HG03439 (cell line): ENCODE results near the gene FOXK2.
"Not testable (repeated sequence)": the region's sequence is repeated elsewhere in the genome, so short reads cannot be mapped to it uniquely, and the experiment has no call there.

Experiments
- ATAC-seq: cut with Tn5 transposase; IDR thresholded peaks from one replicate; pipeline ENCODE4 v1.9.1; 2021; ENCODE audit warnings: mild to moderate bottlenecking, moderate library complexity; ENCODE audit not compliant: unreplicated experiment

Gene FOXK2

DNA sequence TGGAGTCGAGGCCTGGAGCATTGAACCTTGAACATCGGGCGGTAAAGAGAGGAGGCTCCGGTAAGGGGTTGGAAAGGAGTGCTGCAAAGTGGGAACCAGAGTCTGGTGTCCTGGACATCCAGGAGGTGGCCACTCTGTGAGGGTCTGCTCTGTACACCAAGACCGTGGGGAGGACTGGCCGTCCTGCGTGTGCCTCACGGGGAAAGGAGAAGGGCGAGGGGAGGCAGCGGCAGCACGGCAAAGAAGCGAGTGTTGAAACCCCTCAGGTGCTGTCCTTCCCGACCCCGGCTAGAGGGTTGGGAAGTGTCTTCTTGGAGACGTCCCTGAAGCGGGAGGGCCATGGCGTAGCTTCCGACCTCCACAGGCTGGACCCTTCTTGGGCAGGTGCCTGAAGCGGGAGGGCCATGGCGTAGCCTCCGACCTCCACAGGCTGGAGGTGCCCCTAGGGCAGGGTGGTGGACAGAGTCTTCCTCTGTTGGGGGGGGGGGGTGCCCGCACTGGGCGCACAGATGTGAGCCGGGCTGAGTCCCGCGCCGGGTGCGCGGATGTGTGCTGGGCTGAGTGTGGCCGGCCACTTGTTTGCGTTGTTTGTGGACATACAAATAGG lies 42.0 kb downstream of the FOXK2 start:
- ATAC-seq = no peak

- ATAC-seq = not testable (repeated sequence)
Measured at GRCh38 chr17:82562718-82563220, 43.2 kb downstream of the FOXK2 start.

DNA sequence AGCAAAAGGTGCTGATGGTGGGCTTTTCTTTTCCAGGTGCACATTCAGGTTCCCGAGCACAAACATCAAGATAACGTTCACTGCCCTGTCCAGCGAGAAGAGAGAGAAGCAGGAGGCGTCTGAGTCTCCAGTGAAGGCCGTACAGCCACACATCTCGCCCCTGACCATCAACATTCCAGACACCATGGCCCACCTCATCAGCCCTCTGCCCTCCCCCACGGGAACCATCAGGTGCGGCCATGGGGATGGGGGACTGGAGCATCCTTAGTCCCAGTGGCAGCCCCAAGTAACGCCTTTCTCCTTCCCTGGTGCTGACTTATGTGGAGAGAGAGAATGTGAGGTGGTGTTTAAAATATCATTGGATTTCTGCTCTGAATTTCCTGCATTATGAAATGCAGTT lies 43.8 kb downstream of the FOXK2 start:
- ATAC-seq = no peak

DNA sequence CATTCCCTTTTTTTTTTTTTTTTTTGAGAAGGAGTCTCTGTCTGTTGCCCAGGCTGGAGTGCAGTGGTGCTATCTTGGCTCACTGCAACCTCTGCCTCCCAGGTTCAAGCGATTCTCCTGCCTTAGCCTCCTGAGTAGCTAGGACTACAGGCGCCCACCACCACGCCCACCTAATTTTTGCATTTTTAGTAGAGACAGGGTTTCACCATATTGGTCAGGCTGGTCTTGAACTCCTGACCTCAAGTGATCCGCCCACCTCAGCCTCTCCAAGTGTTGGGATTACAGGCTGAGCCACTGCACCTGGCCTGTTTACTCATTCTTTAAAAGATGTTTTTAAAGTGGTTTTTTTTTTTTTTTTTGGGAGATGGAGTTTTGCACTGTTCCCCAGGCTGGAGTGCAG lies 44.2 kb downstream of the FOXK2 start:
- ATAC-seq = not testable (repeated sequence)

- no peak for ATAC-seq
Measured at GRCh38 chr17:82564241-82564640, 44.7 kb downstream of the FOXK2 start.

GRCh38 chr17:82565551-82565950 lies 46.0 kb downstream of the FOXK2 start:
- no peak for ATAC-seq

DNA sequence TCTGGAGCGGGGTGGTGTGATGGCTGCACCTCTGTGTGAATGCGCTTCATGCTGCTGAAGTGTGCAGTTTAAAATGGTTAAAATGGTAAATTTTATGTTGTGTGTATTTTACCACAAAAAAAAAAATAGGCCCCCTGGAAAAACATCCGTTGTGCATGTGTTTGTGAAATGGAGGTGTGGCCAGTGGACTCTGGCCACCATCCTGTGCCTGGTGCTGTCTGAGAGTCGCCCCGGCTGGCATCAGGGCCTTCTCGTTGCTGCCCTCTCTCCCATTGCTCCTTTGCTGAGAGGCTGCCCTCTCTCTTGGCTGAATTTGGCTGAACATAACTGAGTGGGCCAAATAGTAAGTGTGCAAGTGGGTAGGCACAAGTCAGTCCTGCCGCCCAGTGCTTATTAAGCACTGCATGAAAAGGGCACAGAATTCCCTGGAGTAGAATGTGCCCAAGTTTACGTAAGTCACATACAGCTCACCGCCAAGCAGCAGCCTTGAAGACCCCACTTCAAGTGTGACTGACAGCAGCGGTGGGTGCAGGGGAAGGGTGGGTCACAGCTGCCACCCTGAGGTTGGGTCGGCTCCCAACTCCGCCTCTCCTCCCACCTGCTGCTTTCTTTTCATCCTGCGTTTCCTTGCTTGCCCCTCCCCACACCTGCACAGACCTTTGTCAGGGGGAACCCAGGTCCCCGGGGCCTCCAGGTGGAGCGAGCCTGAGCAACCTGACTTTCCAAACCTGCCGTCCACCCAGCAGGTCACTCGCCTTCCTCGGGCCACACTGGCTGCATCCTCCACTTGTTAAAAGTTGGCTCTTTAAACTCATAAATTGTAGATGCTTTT lies 46.8 kb downstream of the FOXK2 start:
- no peak for ATAC-seq

DNA sequence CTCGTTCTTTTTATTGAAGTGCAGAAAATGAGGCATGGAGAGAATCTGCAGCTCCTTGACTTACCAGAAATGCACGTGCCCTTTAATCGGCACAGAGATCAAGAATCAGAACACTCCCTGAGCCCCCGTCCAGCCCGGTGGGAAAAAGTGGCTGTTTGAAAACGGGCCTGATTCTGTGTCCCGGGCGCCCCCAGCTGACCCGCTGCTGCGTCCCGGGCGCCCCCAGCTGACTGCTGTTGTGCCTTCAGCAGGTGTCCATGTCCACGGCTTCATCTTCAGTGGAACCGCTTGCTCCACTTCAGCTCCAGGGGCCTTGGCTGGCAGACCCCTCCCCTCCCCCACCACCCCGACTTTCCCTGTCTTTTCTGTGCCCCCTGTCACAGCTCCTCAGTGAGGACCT lies 47.8 kb downstream of the FOXK2 start:
- no peak for ATAC-seq

- no peak for ATAC-seq
Measured at GRCh38 chr17:82568997-82569393, 49.5 kb downstream of the FOXK2 start.

DNA sequence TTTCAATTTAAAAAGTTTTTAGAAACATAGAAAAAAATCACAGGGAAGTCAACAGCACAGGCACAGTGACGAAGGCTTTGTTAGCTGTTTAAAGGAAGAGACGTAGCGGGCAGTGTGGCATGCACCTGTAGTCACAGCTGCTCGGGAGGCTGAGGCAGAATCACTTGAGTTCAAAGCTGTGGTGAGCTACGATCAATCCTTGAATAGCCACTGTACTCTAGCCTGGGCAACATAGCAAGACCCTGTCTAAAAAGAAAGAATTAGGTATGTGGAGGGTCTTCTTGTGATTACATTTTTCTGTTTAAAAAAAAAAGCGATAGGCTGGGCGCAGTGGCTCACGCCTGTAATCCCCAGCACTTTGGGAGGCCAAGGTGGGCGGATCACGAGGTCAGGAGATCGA lies 50.1 kb downstream of the FOXK2 start:
- ATAC-seq = no peak

DNA sequence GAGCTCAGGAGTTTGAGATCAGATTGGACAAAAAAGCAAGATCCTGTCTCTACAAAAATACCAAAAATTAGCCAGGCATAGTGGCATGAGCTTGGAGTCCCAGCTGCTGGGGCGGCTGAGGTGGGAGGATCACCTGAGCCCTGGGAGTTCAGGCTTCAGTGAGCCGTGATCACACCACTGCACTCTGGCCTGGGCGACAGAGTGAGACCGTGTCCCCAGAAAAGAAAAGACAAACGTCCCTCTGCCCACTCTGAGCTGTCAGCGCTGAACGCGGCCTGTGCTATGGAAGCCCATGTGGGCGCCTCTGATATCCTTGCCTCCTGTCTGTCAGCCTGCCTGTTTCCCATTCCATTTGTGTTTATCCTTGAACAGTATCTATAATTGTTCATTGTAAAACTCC lies 50.7 kb downstream of the FOXK2 start:
- ATAC-seq = no peak

GRCh38 chr17:82571855-82572254 lies 52.3 kb downstream of the FOXK2 start:
- ATAC-seq = no peak

DNA sequence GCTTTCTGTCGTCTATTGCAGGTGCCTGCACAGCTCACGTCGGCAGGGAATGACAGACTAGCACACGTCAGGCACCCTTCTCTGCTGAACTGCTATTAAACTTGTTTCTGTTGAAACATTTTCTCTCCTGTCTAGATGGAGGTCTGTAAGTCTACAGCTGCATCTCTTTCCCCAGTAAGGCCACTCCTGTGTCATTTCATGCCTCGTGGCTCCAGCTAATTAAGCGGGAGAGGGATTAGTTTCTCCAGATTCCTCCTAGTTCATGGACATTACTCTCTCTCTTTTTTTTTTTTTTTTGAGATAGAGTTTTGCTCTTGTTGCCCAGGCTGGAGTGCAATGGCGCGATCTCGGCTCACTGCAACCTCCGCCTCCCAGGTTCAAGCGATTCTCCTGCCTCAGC lies 54.5 kb downstream of the FOXK2 start:
- no peak for ATAC-seq

- ATAC-seq = not testable (repeated sequence)
Measured at GRCh38 chr17:82575581-82576221, 56.2 kb downstream of the FOXK2 start.

DNA sequence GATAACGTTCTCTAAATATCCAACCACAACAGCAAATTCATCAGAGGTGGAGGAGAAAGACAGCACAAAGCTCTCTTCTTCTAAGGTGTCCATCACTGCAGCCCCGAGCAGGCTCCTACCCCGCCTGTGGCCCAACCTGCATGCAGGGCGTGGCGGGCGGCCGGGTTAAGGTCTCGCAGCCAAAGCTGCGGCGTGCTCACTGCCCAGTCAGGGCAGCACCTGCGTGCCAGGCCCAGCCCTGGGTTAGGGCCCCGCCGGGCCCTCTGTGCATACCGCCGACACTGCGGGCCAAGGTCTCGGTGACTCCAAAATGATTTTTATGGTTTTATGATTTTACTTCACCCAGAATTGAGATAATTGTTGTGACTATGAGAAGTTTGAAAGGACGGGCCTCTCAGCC lies 57.8 kb downstream of the FOXK2 start:
- ATAC-seq = no peak

DNA sequence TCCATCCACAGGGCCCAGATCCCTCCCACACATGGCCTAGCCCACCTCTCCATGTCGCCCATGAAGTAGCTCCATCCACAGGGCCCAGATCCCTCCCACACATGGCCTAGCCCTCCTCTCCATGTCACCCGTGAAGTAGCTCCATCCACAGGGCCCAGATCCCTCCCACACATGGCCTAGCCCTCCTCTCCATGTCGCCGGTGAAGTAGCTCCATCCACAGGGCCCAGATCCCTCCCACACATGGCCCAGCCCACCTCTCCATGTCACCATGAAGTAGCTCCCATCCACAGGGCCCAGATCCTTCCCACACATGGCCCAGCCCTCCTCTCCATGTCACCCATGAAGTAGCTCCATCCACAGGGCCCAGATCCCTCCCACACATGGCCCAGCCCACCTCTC lies 60.4 kb downstream of the FOXK2 start:
- ATAC-seq = not testable (repeated sequence)

DNA sequence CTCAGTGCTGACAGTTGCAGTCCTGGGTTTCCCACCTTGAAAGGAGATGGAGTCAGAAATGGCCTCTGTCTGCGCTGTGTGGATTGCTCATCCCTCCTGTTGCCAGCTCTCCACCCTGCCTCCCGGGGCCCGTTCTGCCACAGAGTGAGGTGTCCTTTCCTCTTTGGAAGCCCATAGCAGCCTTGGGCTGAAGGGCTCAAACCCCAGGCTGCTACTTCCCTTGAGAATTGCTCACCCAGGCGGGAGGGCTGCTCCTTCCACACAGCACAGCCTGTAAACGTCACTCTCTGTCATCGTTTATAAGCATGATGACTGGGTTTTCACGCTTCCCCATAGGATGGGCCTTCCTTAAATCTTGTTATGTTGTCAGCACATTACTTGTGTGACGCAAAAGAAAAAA lies 62.7 kb downstream of the FOXK2 start:
- ATAC-seq = no peak

- ATAC-seq = no peak
Measured at GRCh38 chr17:82582709-82583108, 63.2 kb downstream of the FOXK2 start.

DNA sequence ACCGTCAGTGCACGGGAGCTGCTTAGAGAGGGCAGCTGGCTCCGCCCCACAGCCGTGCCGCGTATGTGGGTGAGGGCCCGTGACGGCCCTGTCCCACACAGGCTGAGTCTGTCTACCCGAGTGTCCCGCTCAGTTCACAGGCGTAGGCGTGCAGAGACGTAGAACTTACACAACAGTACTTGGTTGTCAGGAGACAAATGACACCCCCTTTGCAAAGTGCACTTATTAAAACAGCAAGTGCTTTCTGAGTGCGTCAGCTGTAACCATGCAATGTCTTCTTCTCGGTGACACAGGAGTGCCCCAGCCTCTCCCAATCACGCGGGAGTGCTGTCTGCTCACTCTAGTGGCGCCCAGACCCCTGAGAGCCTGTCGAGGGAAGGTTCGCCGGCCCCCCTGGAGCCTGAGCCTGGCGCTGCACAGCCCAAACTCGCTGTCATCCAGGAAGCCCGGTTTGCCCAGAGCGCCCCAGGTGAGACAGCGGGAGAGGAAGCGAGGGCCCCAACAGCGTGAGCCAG lies 64.2 kb downstream of the FOXK2 start:
- no peak for ATAC-seq

DNA sequence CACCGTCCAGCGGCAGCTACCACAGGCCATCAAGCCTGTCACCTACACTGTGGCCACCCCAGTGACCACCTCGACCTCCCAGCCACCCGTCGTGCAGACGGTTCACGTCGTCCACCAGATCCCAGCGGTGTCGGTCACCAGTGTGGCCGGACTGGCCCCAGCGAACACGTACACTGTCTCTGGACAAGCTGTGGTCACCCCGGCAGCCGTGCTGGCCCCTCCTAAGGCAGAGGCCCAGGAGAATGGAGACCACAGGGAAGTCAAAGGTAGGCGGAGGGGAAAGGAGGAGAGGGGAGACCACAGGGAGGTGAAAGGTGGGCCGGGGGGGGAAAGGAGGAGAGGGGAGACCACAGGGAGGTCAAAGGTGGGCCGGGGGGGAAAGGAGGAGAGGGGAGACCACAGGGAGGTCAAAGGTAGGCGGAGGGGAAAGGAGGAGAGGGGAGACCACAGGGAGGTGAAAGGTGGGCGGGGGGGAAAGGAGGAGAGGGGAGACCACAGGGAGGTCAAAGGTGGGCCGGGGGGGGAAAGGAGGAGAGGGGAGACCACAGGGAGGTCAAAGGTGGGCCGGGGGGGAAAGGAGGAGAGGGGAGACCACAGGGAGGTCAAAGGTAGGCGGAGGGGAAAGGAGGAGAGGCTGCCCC lies 66.5 kb downstream of the FOXK2 start:
- ATAC-seq = not testable (repeated sequence)

- ATAC-seq = no peak
Measured at GRCh38 chr17:82586576-82587233, 67.2 kb downstream of the FOXK2 start.
